Activated T-cell treated with anti-CD3 and anti-CD28 coated beads, Interleukin-2, amount 50 U/mL, for 4 hours (primary cell): ENCODE data around the gene RTP5. TPM values are rescaled to one million over a fixed set of nuclear protein-coding genes. Genes with fewer than 3 reads are reported as not detected.
"Not testable (repeated sequence)": the region's sequence is repeated elsewhere in the genome, so short reads cannot be mapped to it uniquely, and the experiment has no call there.

Experiments
- ATAC-seq, 2 donors: fragments of 200-7000 bp; cut with Tn5 transposase; one replicate each; pipeline ENCODE4 v1.10.0; 2021
- DNase-seq: peaks from one replicate; pipeline ENCODE4 v3.0.0-alpha.2; 2020
- H3K27me3 Mint-ChIP-seq: one replicate; pipeline ENCODE4 v1.8.0; 2021; ENCODE audit warnings: low read depth, mixed read lengths
- H3K36me3 Mint-ChIP-seq: one replicate; pipeline ENCODE4 v1.8.0; 2022; ENCODE audit warnings: mixed read lengths; ENCODE audit not compliant: insufficient read depth
- H3K4me1 Mint-ChIP-seq: one replicate; pipeline ENCODE4 v1.8.0; 2021; ENCODE audit warnings: low read depth, mixed read lengths
- H3K4me3 Mint-ChIP-seq: one replicate; pipeline ENCODE4 v1.8.0; 2021; ENCODE audit warnings: mild to moderate bottlenecking, moderate library complexity, mixed read lengths
- H3K9me3 Mint-ChIP-seq: one replicate; pipeline ENCODE4 v1.8.0; 2021; ENCODE audit warnings: mixed read lengths
- total RNA-seq, 3 donors: library from RNA; stranded (reverse); gene quantifications; one replicate each; pipeline ENCODE4 v1.2.1, GENCODE V29; 2021

The RTP5 gene
- total RNA-seq, 3 donors from 2014 or later: 0.13 to 0.14 (median 0.13) TPM

GRCh38 chr2:241912021-241912555 lies 42.6 kb downstream of the RTP5 start:
- Mint-ChIP-seq H3K4me1 (peaks cover 1% of the 10 kb centered on the region), H3K36me3 (peaks cover 28% of the 10 kb centered on the region), H3K4me3 (no peak overlapping the region), H3K9me3 (peaks cover 12% of the 10 kb centered on the region), H3K27me3 (no peaks in the 10 kb centered on the region)
- DNase-seq (no peak), ATAC-seq (no peak)

- no peak for DNase-seq
- H3K9me3 Mint-ChIP-seq: peaks cover 12% of the 10 kb centered on the region
- H3K36me3 Mint-ChIP-seq: peaks cover 25% of the 10 kb centered on the region
- H3K27me3 Mint-ChIP-seq: no peaks in the 10 kb centered on the region
- no peak overlapping the region for H3K4me3 Mint-ChIP-seq
- ATAC-seq: no peak
- H3K4me1 Mint-ChIP-seq: no peaks in the 10 kb centered on the region
Measured at GRCh38 chr2:241913703-241914102, 44.2 kb downstream of the RTP5 start.

- no peaks in the 10 kb centered on the region for H3K27me3 Mint-ChIP-seq
- ATAC-seq (no peak), DNase-seq (no peak)
- H3K9me3 Mint-ChIP-seq: peaks cover 12% of the 10 kb centered on the region
- H3K4me1 Mint-ChIP-seq: no peaks in the 10 kb centered on the region
- H3K4me3 Mint-ChIP-seq: no peak overlapping the region
- H3K36me3 Mint-ChIP-seq: peaks cover 25% of the 10 kb centered on the region
Measured at GRCh38 chr2:241914542-241914941, 45.0 kb downstream of the RTP5 start.

GRCh38 chr2:241921631-241922030 lies 52.1 kb downstream of the RTP5 start:
- not testable (repeated sequence) for H3K4me1 Mint-ChIP-seq, ATAC-seq, H3K27me3 Mint-ChIP-seq, H3K36me3 Mint-ChIP-seq, DNase-seq, H3K4me3 Mint-ChIP-seq, H3K9me3 Mint-ChIP-seq

GRCh38 chr2:241922411-241922810 lies 52.9 kb downstream of the RTP5 start:
- Mint-ChIP-seq H3K4me1 (peaks cover 9% of the 10 kb centered on the region), H3K27me3 (no peaks in the 10 kb centered on the region), H3K36me3 (no peaks in the 10 kb centered on the region), H3K9me3 (no peaks in the 10 kb centered on the region), H3K4me3 (no peak overlapping the region)
- ATAC-seq (no peak), DNase-seq (no peak)

GRCh38 chr2:241922816-241923601 lies 53.5 kb downstream of the RTP5 start:
- DNase-seq, H3K4me3 Mint-ChIP-seq, ATAC-seq, H3K9me3 Mint-ChIP-seq, H3K27me3 Mint-ChIP-seq, H3K4me1 Mint-ChIP-seq, H3K36me3 Mint-ChIP-seq: not testable (repeated sequence)

Other genes with a start within 250 kb of the RTP5 start
- gene THAP4, start 232.6 kb upstream of the RTP5 start, total RNA-seq: 10 to 100 TPM; 58.6 to 61.8 (median 59.0) TPM
- gene ATG4B, start 232.0 kb upstream of the RTP5 start, total RNA-seq: 10 to 100 TPM; 72.6 to 82.4 (median 75.3) TPM
- 100 to 1,000 TPM in 1 of 3 donors, 10 to 100 TPM in 2; 89.5 to 110 (median 94.9) TPM for gene DTYMK, start 182.9 kb upstream of the RTP5 start, total RNA-seq
- 10 to 100 TPM; 49.2 to 53.5 (median 51.8) TPM for gene ING5, start 167.7 kb upstream of the RTP5 start, total RNA-seq
- 10 to 100 TPM; 13.9 to 22.5 (median 18.7) TPM for gene D2HGDH, start 135.1 kb upstream of the RTP5 start, total RNA-seq
- gene GAL3ST2, start 92.9 kb upstream of the RTP5 start, total RNA-seq: under 1 TPM in 2 of 3 donors, not detected in 1; 0.23 to 0.33 TPM
- under 1 TPM in 1 of 3 donors, not detected in 2; 0.65 TPM for gene NEU4, start 60.5 kb upstream of the RTP5 start, total RNA-seq
- 100 to 1,000 TPM in 1 of 3 donors, 10 to 100 TPM in 2; 60.5 to 102 (median 77.3) TPM for gene PDCD1, start 10.8 kb upstream of the RTP5 start, total RNA-seq